ENCODE data around the gene ADD2. TPM values are rescaled to one million over a fixed set of nuclear protein-coding genes. Genes with fewer than 3 reads are reported as not detected.
"Not testable (repeated sequence)": the region's sequence is repeated elsewhere in the genome, so short reads cannot be mapped to it uniquely, and the experiment has no call there.

ADD2 gene
- total RNA-seq, 1 experiment from 2014 or later = 0.23 TPM

DNA sequence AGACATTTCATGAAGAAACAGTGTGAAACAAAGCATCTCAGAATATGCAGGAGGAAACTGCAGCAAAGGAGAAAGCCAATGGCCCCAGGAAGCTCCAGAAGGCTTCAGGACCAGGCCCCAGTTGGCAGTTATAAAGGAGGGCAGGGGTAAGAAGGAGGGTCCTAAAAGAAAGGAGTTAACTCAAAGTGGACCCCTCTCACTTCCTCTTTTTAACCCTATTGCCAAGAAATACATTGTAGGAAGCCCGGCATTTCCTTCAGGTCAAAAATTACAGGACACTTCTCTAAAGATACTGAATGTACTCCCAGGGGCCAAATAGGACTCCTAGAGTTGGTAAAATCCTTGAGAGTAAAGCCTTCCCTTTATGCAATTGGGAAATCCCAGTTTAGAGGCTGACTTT lies 137.2 kb downstream of the ADD2 start:
- intact Hi-C loops (cut with micrococcal nuclease) = no loop called here
- no TSS peak for BruUV-seq (replicated peaks)
- TF ChIP-seq, protein P1, sequence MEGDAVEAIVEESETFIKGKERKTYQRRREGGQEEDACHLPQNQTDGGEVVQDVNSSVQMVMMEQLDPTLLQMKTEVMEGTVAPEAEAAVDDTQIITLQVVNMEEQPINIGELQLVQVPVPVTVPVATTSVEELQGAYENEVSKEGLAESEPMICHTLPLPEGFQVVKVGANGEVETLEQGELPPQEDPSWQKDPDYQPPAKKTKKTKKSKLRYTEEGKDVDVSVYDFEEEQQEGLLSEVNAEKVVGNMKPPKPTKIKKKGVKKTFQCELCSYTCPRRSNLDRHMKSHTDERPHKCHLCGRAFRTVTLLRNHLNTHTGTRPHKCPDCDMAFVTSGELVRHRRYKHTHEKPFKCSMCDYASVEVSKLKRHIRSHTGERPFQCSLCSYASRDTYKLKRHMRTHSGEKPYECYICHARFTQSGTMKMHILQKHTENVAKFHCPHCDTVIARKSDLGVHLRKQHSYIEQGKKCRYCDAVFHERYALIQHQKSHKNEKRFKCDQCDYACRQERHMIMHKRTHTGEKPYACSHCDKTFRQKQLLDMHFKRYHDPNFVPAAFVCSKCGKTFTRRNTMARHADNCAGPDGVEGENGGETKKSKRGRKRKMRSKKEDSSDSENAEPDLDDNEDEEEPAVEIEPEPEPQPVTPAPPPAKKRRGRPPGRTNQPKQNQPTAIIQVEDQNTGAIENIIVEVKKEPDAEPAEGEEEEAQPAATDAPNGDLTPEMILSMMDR (IDR thresholded peaks at IDR 0.05; ENCODE audit: unreplicated experiment) = no peak
- Mint-ChIP-seq H3K27ac (ENCODE audit: low read depth, unreplicated experiment) (no peak overlapping the region), H3K4me1 (ENCODE audit: insufficient read depth, unreplicated experiment) (no peaks in the 10 kb centered on the region), H3K9me3 (ENCODE audit: unreplicated experiment) (peaks cover 10% of the 10 kb centered on the region), H3K4me3 (ENCODE audit: unreplicated experiment) (no peak overlapping the region), H3K27me3 (ENCODE audit: insufficient read depth, unreplicated experiment) (no peaks in the 10 kb centered on the region), H3K36me3 (ENCODE audit: insufficient read depth, unreplicated experiment) (no peaks in the 10 kb centered on the region)
- DNase-seq (ENCODE audit: unreplicated experiment) = no peak
- POLR2A ChIA-PET = interaction anchor here (1.3 kb wide), 1 partner anchor 14 kb away, joined by 3 read pairs; no protein-coding TSS in a partner anchor
- CTCF ChIA-PET = interaction anchor here (1.2 to 1.3 kb wide), 4 partner anchors 8 to 315 kb away, joined by 3 to 5 read pairs (median 4); no protein-coding TSS in a partner anchor

DNA sequence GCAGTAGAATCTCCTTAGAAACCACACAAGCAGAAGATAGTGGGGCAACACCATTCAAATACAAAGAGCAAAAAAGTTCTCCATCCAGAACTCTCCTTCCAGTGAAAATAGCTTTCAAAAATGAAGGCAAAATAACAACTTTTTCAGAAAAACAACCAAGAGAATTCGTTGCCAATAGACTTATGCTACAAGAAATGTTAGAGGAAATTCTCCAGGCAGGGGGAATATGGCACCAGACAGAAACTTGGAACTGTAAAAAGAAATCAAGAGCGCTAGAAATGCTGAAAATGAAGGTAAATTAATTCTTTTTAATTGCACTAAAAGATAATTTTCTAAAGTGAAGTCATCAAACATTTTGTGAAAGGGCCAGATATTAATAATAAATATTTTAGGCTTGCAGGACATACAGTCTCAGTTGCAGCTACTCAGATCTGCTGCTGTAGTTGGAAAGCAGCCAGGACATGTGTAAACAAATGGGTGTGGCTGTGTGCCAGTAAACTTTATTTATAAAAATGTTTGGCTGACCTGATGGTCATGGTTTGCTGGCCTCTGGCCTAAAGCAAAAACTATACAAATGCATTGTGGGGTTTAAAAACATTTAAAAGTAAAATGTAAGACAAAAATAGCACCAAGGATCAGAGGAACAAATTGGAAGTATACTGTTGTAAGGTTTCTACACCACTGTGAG lies 140.6 kb downstream of the ADD2 start:
- peaks cover 2% of the 10 kb centered on the region for H3K27me3 Mint-ChIP-seq (ENCODE audit: insufficient read depth, unreplicated experiment)
- peak; percentile 72 for DNase-seq (ENCODE audit: unreplicated experiment)
- CTCF ChIA-PET = interaction anchor here (0.7 to 2.3 kb wide), 6 partner anchors 10 to 324 kb away, joined by 3 to 11 read pairs (median 4); no protein-coding TSS in a partner anchor
- no peaks in the 10 kb centered on the region for H3K36me3 Mint-ChIP-seq (ENCODE audit: insufficient read depth, unreplicated experiment)
- POLR2A ChIA-PET = interaction anchor here (0.7 to 1.1 kb wide), 3 partner anchors 25 to 158 kb away, joined by 3 read pairs; no protein-coding TSS in a partner anchor
- no peak overlapping the region for H3K4me3 Mint-ChIP-seq (ENCODE audit: unreplicated experiment)
- TF ChIP-seq, protein P1 (IDR thresholded peaks at IDR 0.05; ENCODE audit: unreplicated experiment) = no peak
- no TSS peak for BruUV-seq (replicated peaks)
- no peak overlapping the region for H3K27ac Mint-ChIP-seq (ENCODE audit: low read depth, unreplicated experiment)
- no peaks in the 10 kb centered on the region for H3K9me3 Mint-ChIP-seq (ENCODE audit: unreplicated experiment)
- no peaks in the 10 kb centered on the region for H3K4me1 Mint-ChIP-seq (ENCODE audit: insufficient read depth, unreplicated experiment)
- intact Hi-C loops (cut with micrococcal nuclease) = no loop called here

DNA sequence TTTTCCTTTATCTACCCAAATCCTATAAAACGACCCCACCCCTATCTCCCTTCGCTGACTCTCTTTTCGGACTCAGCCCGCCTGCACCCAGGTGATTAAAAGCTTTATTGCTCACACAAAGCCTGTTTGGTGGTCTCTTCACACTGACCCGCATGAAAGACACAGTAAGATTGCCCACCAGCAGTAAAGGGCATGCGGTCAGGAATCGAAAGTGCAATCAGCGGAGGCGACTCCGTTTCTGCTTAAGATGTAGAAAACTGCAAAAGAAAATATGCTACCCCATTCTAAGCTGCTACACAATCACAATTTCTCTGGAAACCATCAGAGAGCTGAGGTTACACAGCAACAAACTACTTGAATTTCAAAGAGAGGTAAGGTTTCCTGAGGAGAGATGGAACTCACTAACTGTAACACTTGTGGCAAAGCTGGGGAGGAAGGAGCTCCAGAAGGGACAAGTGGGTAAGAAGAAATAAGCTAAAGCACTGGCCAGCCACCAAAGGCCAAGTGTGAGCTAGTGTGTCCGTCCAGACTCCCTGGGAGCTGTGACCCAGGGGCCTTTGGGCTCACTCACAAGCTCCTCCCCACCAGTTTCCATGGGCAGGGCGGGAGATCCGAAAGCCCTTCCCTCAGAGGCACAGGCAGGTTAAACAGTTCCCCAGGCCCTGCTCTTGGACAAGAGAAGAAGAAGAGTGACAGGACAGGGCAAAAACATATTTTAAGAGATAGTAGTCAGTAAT lies 141.6 kb downstream of the ADD2 start:
- DNase-seq (ENCODE audit: unreplicated experiment) = no peak
- Mint-ChIP-seq H3K36me3 (ENCODE audit: insufficient read depth, unreplicated experiment) (no peaks in the 10 kb centered on the region), H3K27ac (ENCODE audit: low read depth, unreplicated experiment) (no peak overlapping the region), H3K9me3 (ENCODE audit: unreplicated experiment) (no peaks in the 10 kb centered on the region), H3K4me3 (ENCODE audit: unreplicated experiment) (no peak overlapping the region), H3K27me3 (ENCODE audit: insufficient read depth, unreplicated experiment) (peaks cover 11% of the 10 kb centered on the region), H3K4me1 (ENCODE audit: insufficient read depth, unreplicated experiment) (no peaks in the 10 kb centered on the region)
- TF ChIP-seq, protein P1 (IDR thresholded peaks at IDR 0.05; ENCODE audit: unreplicated experiment) = no peak
- POLR2A ChIA-PET = interaction anchor here (1.1 kb wide), 1 partner anchor 68 kb away, joined by 3 read pairs; no protein-coding TSS in a partner anchor
- intact Hi-C loops (cut with micrococcal nuclease) = no loop called here
- BruUV-seq (replicated peaks) = no TSS peak
- CTCF ChIA-PET = interaction anchor here (0.9 to 2.3 kb wide), 5 partner anchors 9 to 323 kb away, joined by 4 to 11 read pairs (median 5); no protein-coding TSS in a partner anchor

DNA sequence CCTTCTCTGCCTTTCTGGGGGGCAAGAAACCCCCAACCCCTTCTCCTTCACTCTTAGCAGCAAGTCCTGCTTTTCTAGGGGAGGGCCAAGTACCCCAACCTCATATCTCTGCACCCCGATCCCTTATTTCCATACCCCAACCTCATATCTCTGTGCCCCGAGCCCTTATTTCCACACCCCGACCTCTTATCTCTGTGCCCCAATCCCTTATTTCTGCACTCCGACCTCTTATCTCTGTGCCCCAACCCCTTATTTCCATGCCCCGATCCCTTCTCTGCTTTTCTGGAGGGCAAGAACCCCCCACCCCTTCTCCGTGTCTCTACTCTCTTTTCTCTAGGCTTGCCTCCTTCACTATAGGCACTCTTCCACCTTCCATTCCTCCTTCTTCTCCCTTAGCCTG lies 146.5 kb downstream of the ADD2 start:
- POLR2A ChIA-PET; BruUV-seq (replicated peaks); intact Hi-C loops (cut with micrococcal nuclease); H3K4me3 Mint-ChIP-seq (ENCODE audit: unreplicated experiment); H3K9me3 Mint-ChIP-seq (ENCODE audit: unreplicated experiment); H3K27ac Mint-ChIP-seq (ENCODE audit: low read depth, unreplicated experiment); H3K36me3 Mint-ChIP-seq (ENCODE audit: insufficient read depth, unreplicated experiment); DNase-seq (ENCODE audit: unreplicated experiment); H3K4me1 Mint-ChIP-seq (ENCODE audit: insufficient read depth, unreplicated experiment): not testable (repeated sequence)
- CTCF ChIA-PET = interaction anchor here (0.6 kb wide), 1 partner anchor 8 kb away, joined by 3 read pairs; no protein-coding TSS in a partner anchor
- peaks cover 22% of the 10 kb centered on the region for H3K27me3 Mint-ChIP-seq (ENCODE audit: insufficient read depth, unreplicated experiment)
